PC-9 (cell line): ENCODE data around the gene CFL2.

ENCODE experiments used
- EZH2 ChIP-seq: fragments of 200-600 bp; sonication (generic); IDR thresholded peaks from 2 replicates; pipeline ENCODE4 v1.8.0; 2017; ENCODE audit warnings: antibody characterized with exemption, low read depth
- TF ChIP-seq, protein P1 (sequence below): fragments of 200-600 bp; sonication (generic); conservative IDR thresholded peaks from 2 replicates; pipeline ENCODE4 v1.6.1; 2017; ENCODE audit warnings: mixed run types, antibody characterized with exemption, mild to moderate bottlenecking, moderate library complexity

DNA sequence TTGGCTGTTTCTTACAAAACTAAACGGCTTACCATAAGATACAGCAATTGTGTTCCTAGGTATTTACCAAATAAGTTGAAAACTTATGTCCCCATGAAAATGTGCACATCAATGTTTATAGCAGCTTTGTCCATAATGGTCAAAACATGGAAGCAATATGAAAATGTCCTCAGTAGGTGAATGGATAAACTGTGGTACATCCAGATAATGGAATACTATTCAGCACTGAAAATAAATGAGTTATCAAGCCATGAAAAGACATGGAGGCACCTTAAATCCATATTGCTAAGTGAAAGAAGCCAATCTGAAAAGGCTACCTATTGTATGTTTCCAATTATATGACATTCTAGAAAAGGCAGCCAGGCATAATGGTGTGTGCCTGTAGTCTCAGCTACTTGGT is 40.7 kb downstream of the CFL2 start:
- TF ChIP-seq, protein P1, sequence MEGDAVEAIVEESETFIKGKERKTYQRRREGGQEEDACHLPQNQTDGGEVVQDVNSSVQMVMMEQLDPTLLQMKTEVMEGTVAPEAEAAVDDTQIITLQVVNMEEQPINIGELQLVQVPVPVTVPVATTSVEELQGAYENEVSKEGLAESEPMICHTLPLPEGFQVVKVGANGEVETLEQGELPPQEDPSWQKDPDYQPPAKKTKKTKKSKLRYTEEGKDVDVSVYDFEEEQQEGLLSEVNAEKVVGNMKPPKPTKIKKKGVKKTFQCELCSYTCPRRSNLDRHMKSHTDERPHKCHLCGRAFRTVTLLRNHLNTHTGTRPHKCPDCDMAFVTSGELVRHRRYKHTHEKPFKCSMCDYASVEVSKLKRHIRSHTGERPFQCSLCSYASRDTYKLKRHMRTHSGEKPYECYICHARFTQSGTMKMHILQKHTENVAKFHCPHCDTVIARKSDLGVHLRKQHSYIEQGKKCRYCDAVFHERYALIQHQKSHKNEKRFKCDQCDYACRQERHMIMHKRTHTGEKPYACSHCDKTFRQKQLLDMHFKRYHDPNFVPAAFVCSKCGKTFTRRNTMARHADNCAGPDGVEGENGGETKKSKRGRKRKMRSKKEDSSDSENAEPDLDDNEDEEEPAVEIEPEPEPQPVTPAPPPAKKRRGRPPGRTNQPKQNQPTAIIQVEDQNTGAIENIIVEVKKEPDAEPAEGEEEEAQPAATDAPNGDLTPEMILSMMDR, result no peak
- TF ChIP-seq EZH2, result no peak
